Frontal cortex (tissue), 4 donors: ENCODE data around the gene RPL27. TPM values are rescaled to one million over a fixed set of nuclear protein-coding genes. Genes with fewer than 3 reads are reported as not detected.
"Not testable (repeated sequence)": the region's sequence is repeated elsewhere in the genome, so short reads cannot be mapped to it uniquely, and the experiment has no call there.

Experiments
- DNase-seq, 2 donors: peaks; one replicate each; pipeline ENCODE4 v3.0.0; 2012; ENCODE audit warnings: low spot score in 2 of 2
- FAIRE-seq: peaks from 2 replicates; lab custom pipeline; 2012; peaks lifted over from hg19 to GRCh38; lab: Jason Lieb, UNC
- total RNA-seq: library from RNA; depleted of rRNA; stranded (reverse); fragments of >200 nt; gene quantifications from one replicate; pipeline ENCODE4 v1.2.3, GENCODE V29; 2014
- donor health status: control.
- donor health status: control.
- donor health status: control.

Gene RPL27
- total RNA-seq, 1 donor from 2014 or later, result 1,220 TPM

DNA sequence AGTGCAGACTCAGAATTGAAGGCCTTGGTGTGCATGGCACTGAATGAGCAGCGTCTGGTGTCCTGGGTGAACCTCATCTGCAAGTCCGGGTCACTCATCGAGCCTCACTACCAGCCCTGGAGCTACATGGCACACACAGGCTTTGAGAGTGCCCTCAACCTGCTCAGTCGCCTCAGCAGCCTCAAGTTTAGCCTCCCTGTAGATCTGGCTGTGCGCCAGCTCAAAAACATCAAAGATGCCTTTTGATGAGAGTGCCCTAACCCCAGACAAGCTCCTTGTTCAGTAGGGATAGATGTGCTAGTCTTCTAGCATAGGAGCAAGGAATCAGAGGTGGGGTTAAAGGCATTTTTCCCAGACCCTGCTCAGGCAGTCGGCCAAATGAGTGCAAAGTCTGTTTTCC lies 6.7 kb upstream of the RPL27 start:
- FAIRE-seq, result no peak
- no peak for DNase-seq

DNA sequence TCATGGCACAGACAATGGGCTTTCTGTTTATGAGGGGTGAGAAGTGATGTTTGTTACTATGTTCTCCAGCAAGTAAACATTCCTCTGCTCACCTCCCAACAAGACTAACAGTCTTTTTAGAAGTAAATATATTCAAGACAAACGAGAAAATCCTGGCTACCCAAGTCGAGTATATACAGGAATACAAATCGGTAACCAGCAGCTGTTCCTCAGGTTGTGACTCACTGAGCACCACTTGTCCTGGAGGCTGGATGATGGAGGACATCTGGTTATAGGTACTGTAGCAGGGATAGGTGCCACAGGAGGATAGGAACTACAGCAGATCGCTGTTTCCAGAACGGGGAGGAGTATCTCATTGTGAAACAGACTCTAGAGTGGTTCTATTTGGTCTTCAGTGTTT lies 5.3 kb upstream of the RPL27 start:
- no peak for FAIRE-seq
- no peak for DNase-seq

GRCh38 chr17:42993913-42994312 lies 4.3 kb upstream of the RPL27 start:
- not testable (repeated sequence) for FAIRE-seq, DNase-seq

DNA sequence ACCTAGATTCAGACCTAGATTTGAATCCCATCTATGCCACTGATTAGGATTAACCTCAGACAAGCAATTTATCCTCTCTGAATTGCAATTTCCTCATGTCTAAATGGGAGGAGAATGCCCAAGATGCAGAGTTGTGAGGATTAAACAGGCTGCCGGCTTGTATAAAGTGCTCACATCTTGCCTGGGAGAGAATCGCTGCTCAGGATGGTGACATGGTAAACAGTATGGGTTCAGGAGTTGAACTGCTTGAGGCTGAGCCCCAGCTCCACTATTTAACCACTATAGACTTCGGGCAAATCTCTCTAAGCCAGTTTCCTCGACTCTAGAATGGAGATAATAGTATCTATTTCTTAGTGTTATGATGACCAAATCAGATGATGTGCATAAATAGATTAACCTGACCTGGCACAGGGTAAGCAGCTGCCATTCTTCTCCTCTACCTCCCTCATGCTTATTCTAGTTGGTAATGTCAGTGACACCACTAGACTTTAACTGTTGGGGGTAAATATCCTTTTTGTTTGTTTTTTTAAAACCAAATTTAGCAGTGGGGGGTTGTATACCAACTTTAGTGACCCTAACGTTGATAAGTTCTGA lies 732 bp upstream of the RPL27 start:
- FAIRE-seq, result no peak
- no peak for DNase-seq

DNA sequence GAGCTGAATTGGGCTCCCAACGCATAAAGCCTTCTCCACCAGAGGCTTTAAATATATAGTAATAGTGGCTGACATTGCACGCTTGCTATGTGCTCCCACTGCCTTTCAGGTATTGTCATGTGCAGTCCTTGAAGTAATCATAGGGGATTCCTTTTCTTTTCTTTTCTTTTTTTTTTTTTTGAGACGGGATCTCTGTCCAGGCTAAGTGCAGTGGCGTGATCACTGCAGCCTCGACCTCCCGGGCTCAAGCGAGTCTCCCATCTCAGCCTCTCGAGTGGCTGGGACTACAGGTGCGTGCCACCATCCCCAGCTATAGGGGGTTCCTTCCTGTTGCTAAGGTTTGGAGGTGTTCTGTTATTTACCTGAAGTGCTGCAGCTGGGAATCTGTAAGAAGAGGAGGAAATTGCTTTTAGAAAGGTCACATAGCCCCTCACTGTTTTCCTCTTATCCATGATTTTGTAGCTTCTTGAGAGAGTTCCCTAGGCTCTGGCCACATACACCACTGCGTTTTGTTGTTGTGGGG lies 845 bp downstream of the RPL27 start:
- FAIRE-seq (no peak), DNase-seq (no peak)

GRCh38 chr17:43000894-43001293 lies 2.7 kb downstream of the RPL27 start:
- not testable (repeated sequence) for DNase-seq

DNA sequence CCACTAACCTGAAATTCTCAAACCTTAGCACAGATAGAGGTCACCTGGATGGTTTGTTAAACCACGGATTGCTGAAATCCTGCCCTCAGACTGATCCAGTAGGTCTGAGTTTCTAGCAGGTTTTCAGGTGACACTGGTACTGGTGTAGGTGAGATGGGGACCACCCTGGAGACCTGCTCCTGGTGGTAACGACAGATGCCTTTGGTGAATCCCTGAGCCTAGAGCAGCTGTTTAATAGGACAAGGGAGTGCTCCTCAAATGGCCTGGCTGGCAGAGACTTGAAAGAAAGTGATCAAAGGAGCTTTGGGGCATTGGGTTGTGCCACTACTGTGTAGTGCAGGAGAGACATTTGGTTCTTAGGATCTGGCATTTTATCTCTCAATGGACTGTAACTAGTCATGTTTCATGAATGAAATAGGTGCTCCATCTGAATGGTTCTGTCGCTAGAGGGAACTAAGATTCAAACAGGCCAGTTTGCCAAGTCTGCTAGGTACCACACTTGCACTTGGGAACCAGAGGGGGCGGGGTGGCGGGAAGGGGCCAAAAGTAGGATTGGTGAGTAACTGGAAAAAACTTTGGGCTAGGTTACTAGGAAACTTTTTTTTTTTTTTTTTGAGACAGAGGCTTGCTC lies 5.4 kb downstream of the RPL27 start:
- no peak for FAIRE-seq
- no peak for DNase-seq

More at GRCh38 chr17:43000894-43001293, 2.7 kb downstream of the RPL27 start:
- not testable (repeated sequence) for FAIRE-seq

- FAIRE-seq (no peak), DNase-seq (peak in 1 of 2 donors; percentile 62)
These were observed 8.7 kb downstream of the RPL27 start, which contains the start of gene IFI35 for GRCh38 chr17:43006639-43007551. TSS of gene IFI35 (plus strand) at chr17:43006784. CDS start at chr17:43006948, 164 bp downstream.

DNA sequence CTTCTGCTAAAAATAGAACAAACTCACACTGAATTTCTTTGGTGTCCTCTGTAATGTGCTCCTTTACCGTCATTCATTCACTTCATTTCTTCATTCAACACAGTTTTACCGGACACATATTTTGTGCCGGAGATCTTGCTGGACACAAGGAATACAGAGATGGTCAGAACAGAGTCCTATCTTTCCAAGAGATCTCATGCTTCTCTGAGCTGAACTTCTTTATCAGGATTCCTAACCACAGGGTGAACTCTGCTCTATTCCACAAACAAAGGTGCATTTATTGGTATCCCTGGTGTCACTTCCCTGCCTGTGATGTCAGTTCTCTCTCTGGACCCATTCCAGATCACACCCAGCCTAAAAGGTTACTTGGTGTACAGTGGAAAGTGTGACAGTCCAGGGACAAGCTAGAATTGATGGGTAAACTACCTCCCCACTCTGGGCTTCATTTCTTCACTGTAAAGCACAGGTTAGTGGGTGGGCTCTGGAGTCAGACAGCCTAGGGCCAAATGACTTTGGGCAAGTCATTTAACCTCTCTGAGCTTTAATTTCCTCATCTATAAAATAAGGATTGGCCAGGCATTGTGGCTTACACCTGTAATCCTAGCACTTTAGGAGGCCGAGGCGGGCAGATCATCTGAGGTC lies 12.6 kb downstream of the RPL27 start:
- FAIRE-seq, result no peak

DNA sequence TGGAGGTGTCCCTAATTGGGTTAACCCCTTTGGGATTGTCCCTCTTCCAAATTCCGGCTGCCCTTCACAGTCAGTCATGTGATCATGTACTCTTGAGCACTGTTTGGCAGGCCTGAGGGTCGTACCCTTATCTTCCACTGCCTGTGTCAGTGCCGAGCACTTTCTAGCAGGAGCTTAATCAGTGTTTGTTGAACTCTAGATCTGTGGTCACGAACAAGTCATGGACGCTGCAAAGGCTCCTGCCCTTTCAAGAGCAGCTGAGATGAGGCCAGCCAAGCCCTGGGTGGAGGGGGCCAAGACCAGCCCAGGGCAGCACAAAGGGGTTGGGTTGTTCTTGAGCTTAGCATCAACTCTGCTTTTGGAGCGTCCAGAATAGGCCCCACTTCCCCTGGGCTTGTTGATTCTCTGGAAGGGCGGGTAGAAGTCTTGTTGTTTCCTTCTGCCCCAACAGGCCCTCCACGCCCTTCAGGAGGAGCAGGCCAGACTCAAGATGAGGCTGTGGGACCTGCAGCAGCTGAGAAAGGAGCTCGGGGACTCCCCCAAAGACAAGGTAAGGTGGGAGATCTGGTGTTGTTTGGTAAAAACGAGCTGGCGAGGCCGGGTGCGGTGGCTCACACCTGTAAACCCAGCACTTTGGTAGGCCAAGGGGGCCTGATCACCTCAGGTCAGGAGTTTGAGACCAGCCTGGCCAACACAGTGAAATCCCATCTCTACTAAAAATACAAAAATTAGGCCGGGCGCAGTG lies 13.7 kb downstream of the RPL27 start:
- DNase-seq (no peak), FAIRE-seq (no peak)

More for the DNA sequence above, 12.6 kb downstream of the RPL27 start:
- DNase-seq, result no peak

DNA sequence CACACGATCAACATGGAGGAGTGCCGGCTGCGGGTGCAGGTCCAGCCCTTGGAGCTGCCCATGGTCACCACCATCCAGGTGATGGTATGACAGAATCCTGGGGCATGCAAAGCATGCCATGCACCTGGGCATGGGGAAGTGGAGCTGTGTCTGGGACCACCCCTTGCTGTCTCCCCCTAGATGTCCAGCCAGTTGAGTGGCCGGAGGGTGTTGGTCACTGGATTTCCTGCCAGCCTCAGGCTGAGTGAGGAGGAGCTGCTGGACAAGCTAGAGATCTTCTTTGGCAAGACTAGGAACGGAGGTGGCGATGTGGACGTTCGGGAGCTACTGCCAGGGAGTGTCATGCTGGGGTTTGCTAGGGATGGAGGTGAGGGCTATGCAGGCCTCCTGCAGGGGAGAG lies 15.1 kb downstream of the RPL27 start:
- DNase-seq (no peak), FAIRE-seq (no peak)

DNA sequence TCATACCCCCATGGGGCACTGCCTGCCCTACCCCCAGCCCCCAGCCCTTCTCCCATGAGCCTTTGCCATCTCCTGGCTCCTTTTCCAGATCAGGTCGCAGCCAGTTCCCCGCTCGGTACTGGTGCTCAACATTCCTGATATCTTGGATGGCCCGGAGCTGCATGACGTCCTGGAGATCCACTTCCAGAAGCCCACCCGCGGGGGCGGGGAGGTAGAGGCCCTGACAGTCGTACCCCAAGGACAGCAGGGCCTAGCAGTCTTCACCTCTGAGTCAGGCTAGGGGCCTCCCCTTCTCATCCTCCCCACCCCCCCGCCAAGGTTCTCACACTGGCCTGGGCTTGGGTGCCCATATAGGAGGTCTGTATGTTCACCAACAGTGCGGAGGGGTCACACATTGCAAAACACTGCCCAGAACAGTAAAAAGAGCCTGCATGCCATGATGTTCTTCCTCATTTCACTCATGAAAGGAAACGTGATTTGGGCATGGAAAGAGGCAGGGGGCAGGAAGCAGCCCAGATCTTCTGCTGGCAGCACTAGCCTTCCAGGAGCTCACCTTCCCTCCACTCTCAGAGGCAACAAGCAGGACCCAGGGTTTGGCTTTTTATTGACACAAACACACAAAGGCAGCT lies 15.9 kb downstream of the RPL27 start:
- FAIRE-seq, result no peak
- no peak for DNase-seq

GRCh38 chr17:43014649-43015542 lies 16.7 kb downstream of the RPL27 start:
- FAIRE-seq (no peak), DNase-seq (no peak)

- DNase-seq, result peak in 1 of 2 donors; percentile 53
- FAIRE-seq, result no peak
These were observed 17.4 kb downstream of the RPL27 start for GRCh38 chr17:43015579-43015978.

GRCh38 chr17:43016216-43016615 lies 18.0 kb downstream of the RPL27 start:
- DNase-seq (no peak), FAIRE-seq (no peak)

DNA sequence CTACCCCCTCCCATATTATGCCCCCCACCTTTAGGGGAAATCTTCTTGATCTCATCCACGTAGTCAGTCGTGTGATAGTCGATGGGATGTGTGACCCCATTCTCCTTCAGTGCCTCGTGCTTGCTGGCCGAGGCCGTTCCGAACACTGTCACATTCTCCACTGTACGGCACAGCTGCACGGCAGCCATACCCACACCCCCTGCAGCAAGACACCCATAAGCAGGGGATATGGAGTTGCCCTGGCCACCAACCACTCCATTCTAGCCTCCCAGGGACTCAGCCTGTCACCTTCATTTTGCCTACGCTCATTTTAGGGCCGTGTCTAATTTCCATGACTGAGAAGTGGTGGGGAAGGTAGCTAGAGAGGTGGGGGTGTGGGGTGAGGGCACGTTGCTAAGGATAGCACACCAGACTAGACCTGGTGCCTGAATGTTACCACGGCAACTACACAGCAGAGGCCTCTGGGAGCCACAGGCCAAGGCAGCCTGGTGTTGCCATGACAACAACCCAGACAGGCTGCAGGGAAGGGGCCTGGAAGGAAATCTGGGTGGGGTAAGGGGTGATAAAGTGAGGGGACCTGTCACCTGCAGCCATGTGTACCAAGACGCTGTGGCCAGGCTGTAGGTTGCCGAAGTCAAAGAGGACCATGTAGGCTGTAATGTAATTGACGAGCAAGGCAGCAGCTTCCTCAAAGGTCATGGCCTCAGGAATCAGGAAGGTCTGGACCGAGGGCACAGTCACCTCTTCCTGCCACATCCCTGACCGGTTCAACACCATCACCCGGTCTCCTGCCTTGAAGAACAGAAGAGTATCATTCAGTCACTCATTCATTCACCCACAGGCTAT lies 20.0 kb downstream of the RPL27 start:
- no peak for DNase-seq
- no peak for FAIRE-seq

DNA sequence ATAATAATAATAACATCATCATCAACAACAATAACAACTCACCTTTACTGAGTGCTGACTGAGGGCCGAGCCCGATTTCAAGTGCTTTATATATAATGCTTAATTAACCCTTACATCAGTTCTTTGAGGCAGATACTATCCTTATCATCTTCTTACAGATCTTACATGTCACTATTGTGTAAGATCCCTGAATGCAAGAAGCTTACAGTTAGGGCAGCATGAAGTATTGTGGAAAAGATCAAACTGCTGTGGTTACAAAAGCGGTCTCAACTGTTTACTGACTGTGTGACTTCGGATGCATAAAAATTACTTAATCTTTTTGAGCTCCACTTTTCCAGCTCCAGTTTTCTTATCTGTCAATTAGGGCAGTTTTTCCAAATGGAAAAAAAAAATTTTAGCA lies 20.7 kb downstream of the RPL27 start:
- no peak for FAIRE-seq
- no peak for DNase-seq
